Mucosa of stomach (tissue), 1 donor: ENCODE data around the gene BCAR3.

Source experiments
- H3K27me3 ChIP-seq: one replicate; pipeline ENCODE4 v1.7.0; 2013; ENCODE audit warnings: mild to moderate bottlenecking, low read length; ENCODE audit not compliant: control insufficient read depth, insufficient read depth
- H3K36me3 ChIP-seq: one replicate; pipeline ENCODE4 v1.7.0; 2013; ENCODE audit warnings: low read length; ENCODE audit not compliant: control insufficient read depth, insufficient read depth
- H3K4me1 ChIP-seq: one replicate; pipeline ENCODE4 v1.7.0; 2013; ENCODE audit warnings: mild to moderate bottlenecking, low read length; ENCODE audit not compliant: control insufficient read depth, insufficient read depth
- H3K4me3 ChIP-seq: one replicate; pipeline ENCODE4 v1.7.0; 2013; ENCODE audit warnings: low read length
- H3K9ac ChIP-seq: one replicate; pipeline ENCODE4 v1.7.0; 2013; ENCODE audit warnings: mild to moderate bottlenecking, low read length, moderate library complexity
- H3K9me3 ChIP-seq: one replicate; pipeline ENCODE4 v1.7.0; 2013; ENCODE audit warnings: mild to moderate bottlenecking, low read length, moderate library complexity; ENCODE audit not compliant: control insufficient read depth
- donor health status: Pancreatic carcinoma.

BCAR3 gene

DNA sequence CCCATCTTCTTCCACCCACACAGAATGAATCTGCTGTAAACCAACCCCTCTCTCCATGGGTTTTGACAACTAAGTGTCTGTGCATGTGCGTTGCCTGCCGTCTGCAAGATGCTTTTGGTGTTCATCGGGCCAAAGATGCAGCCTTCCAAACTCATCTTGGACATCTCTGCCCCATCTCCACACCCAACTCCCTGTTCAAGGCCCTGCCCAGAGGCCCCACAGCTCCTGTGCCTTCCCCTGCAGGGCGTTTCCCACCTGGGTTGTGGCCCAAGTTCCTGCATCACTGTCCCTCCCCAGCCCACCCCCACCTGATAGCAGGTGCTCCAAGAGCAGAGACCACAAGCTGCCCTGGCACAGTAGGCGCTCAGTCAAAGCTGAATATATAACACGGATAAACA, 103.2 kb downstream of the BCAR3 start:
- Histone ChIP-seq H3K9ac (no peak overlapping the region), H3K4me1 (peaks cover 54% of the 10 kb centered on the region), H3K36me3 (peaks cover 12% of the 10 kb centered on the region), H3K27me3 (no peaks in the 10 kb centered on the region), H3K9me3 (no peaks in the 10 kb centered on the region), H3K4me3 (no peak overlapping the region)

GRCh38 chr1:93577536-93578432, 103.9 kb downstream of the BCAR3 start:
- Histone ChIP-seq H3K27me3 (no peaks in the 10 kb centered on the region), H3K36me3 (peaks cover 12% of the 10 kb centered on the region), H3K4me3 (no peak overlapping the region), H3K9ac (no peak overlapping the region), H3K9me3 (no peaks in the 10 kb centered on the region), H3K4me1 (peaks cover 54% of the 10 kb centered on the region)

- no peak overlapping the region for H3K9ac ChIP-seq
Measured at GRCh38 chr1:93576746-93577145, 104.9 kb downstream of the BCAR3 start.

DNA sequence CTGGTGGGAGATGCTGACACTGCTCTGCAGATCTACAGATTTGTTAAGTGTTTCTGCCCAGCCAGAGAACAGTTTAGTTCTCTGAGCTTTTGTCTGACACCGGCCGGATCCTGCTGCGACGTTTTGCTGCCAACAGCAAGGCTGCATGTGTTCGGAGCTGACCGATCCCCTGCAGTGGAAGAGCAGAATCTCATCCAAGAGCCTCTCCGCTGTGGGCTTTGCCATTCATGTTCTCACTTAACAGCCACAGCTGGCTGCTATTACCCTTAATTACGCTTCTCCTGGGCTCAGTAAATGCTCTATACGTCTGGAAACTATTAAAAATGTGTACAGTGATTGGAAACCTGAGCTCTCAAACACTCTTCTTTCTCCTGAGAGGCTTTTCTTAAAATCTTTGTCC, 105.3 kb downstream of the BCAR3 start:
- Histone ChIP-seq H3K9ac (no peak overlapping the region), H3K4me3 (no peak overlapping the region), H3K36me3 (peaks cover 12% of the 10 kb centered on the region), H3K4me1 (peaks cover 54% of the 10 kb centered on the region), H3K27me3 (no peaks in the 10 kb centered on the region), H3K9me3 (no peaks in the 10 kb centered on the region)

More at GRCh38 chr1:93576746-93577145, 104.9 kb downstream of the BCAR3 start:
- Histone ChIP-seq H3K27me3 (no peaks in the 10 kb centered on the region), H3K36me3 (peaks cover 12% of the 10 kb centered on the region), H3K4me1 (peaks cover 54% of the 10 kb centered on the region), H3K9me3 (no peaks in the 10 kb centered on the region), H3K4me3 (no peak overlapping the region)

GRCh38 chr1:93575621-93576284, 105.9 kb downstream of the BCAR3 start:
- Histone ChIP-seq H3K36me3 (peaks cover 12% of the 10 kb centered on the region), H3K4me1 (peaks cover 51% of the 10 kb centered on the region)

DNA sequence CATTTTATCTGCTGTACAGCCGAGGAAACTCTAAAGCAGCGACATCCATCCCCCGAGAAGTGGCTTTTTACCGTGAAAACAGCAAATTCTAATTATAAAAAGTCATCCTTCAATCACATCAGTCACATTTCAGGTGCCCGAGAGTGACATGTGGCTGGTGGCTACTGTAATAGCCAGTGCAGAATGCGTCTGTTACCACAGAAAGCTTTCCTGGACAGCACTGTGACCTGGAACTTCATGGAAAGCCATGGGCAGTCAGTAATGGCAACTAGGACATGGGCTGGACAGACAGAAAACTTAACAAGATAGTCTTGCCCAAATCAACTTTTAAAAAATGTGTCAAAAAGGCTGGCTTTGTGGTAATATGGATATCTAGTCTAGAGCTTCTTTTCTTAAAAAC, 106.6 kb downstream of the BCAR3 start:
- no peaks in the 10 kb centered on the region for H3K9me3 ChIP-seq
- no peak overlapping the region for H3K4me3 ChIP-seq
- no peak overlapping the region for H3K9ac ChIP-seq
- H3K36me3 ChIP-seq, result peaks cover 12% of the 10 kb centered on the region
- H3K4me1 ChIP-seq, result peaks cover 43% of the 10 kb centered on the region
- H3K27me3 ChIP-seq, result no peaks in the 10 kb centered on the region

More at GRCh38 chr1:93575621-93576284, 105.9 kb downstream of the BCAR3 start:
- H3K27me3 ChIP-seq, result no peaks in the 10 kb centered on the region
- no peak overlapping the region for H3K9ac ChIP-seq
- no peak overlapping the region for H3K4me3 ChIP-seq
- H3K9me3 ChIP-seq, result no peaks in the 10 kb centered on the region

DNA sequence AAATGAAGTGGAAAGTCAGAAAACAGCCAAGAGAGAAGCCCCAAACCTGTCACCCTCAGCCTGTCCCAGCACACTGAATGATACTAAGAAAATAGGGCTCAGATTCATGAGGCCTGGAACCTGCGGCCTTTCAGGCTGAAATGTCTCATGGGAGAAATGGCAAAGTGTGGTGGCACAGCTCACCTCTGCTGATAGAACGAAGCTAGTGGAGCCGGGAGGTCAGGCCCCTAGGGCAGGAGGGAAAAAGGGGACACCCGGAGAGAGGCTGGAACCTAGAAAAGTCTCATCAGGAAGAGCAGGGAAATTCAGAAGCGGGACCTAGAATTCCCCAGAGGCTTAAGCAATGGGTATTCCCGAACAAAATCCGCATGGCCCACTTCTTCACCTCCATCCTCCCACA, 107.1 kb downstream of the BCAR3 start:
- Histone ChIP-seq H3K9me3 (no peaks in the 10 kb centered on the region), H3K27me3 (no peaks in the 10 kb centered on the region), H3K9ac (no peak overlapping the region), H3K36me3 (peaks cover 12% of the 10 kb centered on the region), H3K4me3 (no peak overlapping the region), H3K4me1 (peaks cover 39% of the 10 kb centered on the region)

DNA sequence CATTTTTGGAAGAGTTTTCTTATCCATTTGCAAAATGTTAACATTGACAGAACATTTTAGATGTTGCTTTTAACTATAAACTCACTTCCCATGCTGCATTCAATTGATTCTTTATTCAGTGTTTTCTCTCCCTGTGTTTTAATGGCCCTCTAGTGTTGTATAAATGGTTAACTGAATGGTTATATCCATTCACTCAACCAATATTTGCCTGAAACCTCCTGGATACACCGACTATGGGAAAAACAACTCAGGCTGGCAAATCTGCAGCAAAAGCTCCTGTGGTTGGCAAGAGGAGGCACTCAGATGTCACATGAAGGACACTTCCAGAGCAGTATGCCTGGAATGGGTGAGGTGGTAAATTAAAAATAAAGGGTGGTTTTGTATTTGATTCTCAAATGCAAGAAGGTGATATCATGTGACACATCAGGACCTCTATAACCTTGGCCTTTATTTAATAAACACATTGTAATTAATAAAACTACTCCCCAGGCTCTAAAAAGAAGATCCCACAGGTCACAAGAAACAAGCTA, 107.6 kb downstream of the BCAR3 start:
- no peak overlapping the region for H3K9ac ChIP-seq
- H3K36me3 ChIP-seq, result peaks cover 12% of the 10 kb centered on the region
- H3K4me1 ChIP-seq, result peaks cover 34% of the 10 kb centered on the region
- H3K27me3 ChIP-seq, result no peaks in the 10 kb centered on the region
- H3K9me3 ChIP-seq, result no peaks in the 10 kb centered on the region
- no peak overlapping the region for H3K4me3 ChIP-seq

DNA sequence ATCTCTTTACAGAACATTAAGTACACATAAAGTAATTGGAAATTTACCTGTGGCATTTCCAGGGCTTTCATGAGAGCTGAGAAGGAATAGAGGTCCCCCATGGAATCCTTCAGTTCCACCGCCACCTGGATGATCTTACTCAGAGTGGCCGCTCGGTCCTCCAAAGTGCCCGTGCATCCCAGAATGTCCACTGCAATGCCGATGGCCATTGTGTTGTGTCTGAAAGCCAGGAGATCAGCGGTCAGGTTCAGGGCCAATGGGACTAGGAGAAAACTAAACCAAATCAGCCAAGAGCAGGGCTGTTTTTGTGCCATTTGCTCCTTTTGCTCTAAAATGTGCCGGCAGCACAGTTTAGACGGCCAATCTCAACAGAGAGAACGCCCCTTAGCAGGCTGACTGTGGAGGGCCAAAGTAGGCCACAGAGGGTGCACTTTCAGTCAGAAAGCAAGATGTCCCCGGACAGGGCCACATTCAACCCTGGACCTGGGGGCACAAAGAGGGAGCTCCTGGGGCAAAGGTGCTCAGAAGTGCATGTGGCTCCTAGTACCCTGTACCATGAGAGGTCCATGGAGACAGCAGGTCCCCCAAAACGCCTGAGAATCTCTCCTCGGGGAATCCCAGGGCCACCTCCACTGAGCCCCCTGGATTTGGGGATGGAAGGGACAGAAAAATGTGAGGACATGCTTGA, 109.9 kb downstream of the BCAR3 start:
- no peak overlapping the region for H3K9ac ChIP-seq
- H3K36me3 ChIP-seq, result peaks cover 16% of the 10 kb centered on the region
- peaks cover 25% of the 10 kb centered on the region for H3K4me1 ChIP-seq

GRCh38 chr1:93569489-93569888, 112.1 kb downstream of the BCAR3 start:
- Histone ChIP-seq H3K9me3 (no peaks in the 10 kb centered on the region), H3K9ac (no peak overlapping the region), H3K4me3 (no peak overlapping the region), H3K36me3 (peaks cover 5% of the 10 kb centered on the region), H3K27me3 (no peaks in the 10 kb centered on the region), H3K4me1 (peaks cover 15% of the 10 kb centered on the region)

More for the DNA sequence above, 109.9 kb downstream of the BCAR3 start:
- Histone ChIP-seq H3K4me3 (no peak overlapping the region), H3K9me3 (no peaks in the 10 kb centered on the region), H3K27me3 (no peaks in the 10 kb centered on the region)

DNA sequence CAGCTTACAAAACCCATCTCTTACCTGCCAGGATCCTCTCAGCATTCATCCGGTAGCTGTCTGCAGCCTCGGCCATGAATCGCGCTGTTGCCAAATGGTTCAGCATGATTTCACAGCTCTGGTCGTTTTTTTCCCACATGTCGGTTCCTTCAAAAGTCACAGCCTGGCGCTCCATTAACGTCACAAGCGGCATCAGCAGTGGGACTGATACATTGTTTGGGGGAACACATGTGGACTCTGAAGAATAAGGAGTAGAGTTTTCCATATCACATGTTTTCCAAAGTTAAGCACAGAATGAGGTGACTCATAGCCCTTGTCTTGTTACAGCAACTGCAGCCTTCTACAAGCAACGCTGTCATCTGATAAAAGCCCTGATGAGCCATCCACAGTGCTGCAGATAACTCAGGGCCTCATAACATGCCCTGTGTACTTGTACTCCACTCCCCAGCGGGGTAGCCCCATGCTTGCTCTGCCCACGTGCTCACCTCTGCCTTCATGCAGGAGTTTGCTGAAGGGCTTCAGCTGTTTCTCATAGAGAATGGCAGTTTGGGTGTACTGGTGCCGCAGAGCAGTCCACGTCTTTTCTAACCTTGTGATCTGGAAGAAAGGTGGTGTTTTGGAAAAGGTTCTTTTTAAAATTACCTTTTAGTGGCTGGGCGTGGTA, 114.2 kb downstream of the BCAR3 start:
- Histone ChIP-seq H3K27me3 (no peaks in the 10 kb centered on the region), H3K9ac (no peak overlapping the region), H3K36me3 (peaks cover 4% of the 10 kb centered on the region), H3K9me3 (no peaks in the 10 kb centered on the region), H3K4me3 (no peak overlapping the region), H3K4me1 (peaks cover 12% of the 10 kb centered on the region)
